ENCODE data around the gene SNX8. TPM values are rescaled to one million over a fixed set of nuclear protein-coding genes. Genes with fewer than 3 reads are reported as not detected.

SNX8 gene
- total RNA-seq, 1 experiment from 2014 or later: 40.6 TPM

DNA sequence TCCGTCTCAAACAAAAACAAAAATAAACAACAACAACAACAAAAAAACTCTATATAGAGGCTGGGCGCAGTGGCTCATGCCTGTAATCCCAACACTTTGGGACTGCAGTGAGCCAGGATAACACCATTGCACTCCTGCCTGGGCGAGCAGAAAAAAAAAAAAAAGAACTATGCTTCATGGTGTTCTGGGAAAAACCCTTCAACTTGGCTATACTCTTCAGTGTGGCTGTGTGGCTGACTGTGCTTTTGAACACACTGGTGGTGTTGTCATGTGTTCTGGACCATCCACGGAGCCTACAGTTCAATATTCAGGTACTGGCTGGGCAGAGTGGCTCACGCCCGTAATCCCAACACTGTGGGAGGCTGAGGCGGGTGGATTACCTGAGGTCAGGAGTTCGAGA lies 26.5 kb downstream of the SNX8 start:
- Histone ChIP-seq H3K23me2 (ENCODE audit: insufficient read length, low read depth, low read length, poor library complexity, severe bottlenecking) (no peaks in the 10 kb centered on the region), H3K27me3 (ENCODE audit: insufficient read depth, low read length) (no peaks in the 10 kb centered on the region), H3K9me3 (ENCODE audit: control insufficient read depth, low read depth, low read length) (no peaks in the 10 kb centered on the region), H3K27ac (ENCODE audit: insufficient read length, low read depth, low read length) (no peak overlapping the region), H2BK12ac (ENCODE audit: insufficient read length, low read depth, low read length) (no peak overlapping the region), H4K8ac (replicated peaks; ENCODE audit: insufficient read length, low read depth, low read length) (no peak overlapping the region), H3K18ac (ENCODE audit: insufficient read length, low read depth, low read length) (no peak overlapping the region), H4K20me1 (ENCODE audit: control insufficient read depth, insufficient read depth, insufficient read length) (no peaks in the 10 kb centered on the region), H3K79me2 (ENCODE audit: insufficient read depth, low read length) (no peaks in the 10 kb centered on the region; the same call in 1 of the 2 replicates), H3K9ac (ENCODE audit: extremely low read depth, insufficient read length, low read length) (no peak overlapping the region), H2BK5ac (ENCODE audit: insufficient read length, low read length) (no peak overlapping the region), H3K79me1 (ENCODE audit: insufficient read depth, low read depth, low read length, poor library complexity, severe bottlenecking) (no peaks in the 10 kb centered on the region), H3K23ac (ENCODE audit: insufficient read length, low read depth, low read length) (no peak overlapping the region), H3K4ac (ENCODE audit: low read depth, low read length) (no peak overlapping the region), H2BK20ac (ENCODE audit: low read depth, low read length, poor library complexity, severe bottlenecking) (no peak overlapping the region), H2BK120ac (ENCODE audit: low read depth, low read length, poor library complexity, severe bottlenecking) (no peak overlapping the region), H4K91ac (ENCODE audit: insufficient read length, low read depth, low read length) (no peak overlapping the region), H2AFZ (ENCODE audit: low read length) (no peak overlapping the region), H3K56ac (ENCODE audit: insufficient read length, low read depth, low read length) (no peak overlapping the region), H4K5ac (ENCODE audit: insufficient read length, low read depth, low read length) (no peak overlapping the region), H3K4me1 (ENCODE audit: insufficient read depth, low read length) (no peaks in the 10 kb centered on the region), H3T11ph (ENCODE audit: low read length) (no peak overlapping the region), H3K14ac (ENCODE audit: insufficient read depth, low read length) (no peak overlapping the region), H2BK15ac (ENCODE audit: low read depth, low read length) (no peak overlapping the region), H3K4me2 (ENCODE audit: insufficient read depth, insufficient read length, low read length) (no peak overlapping the region), H2AK5ac (ENCODE audit: insufficient read length, low read length) (no peak overlapping the region)
- Mint-ChIP-seq H3K9me3 (no peaks in the 10 kb centered on the region), H3K4me3 (no peak overlapping the region), H3K4me1 (peaks cover 2 to 6% of the 10 kb centered on the region in 2 experiments), H3K27ac (no peak overlapping the region), H3K27me3 (ENCODE audit: low read depth) (no peaks in the 10 kb centered on the region), H3K36me3 (ENCODE audit: insufficient read depth in 1 of 3, low read depth in 3 of 3) (no peaks in the 10 kb centered on the region; a peak in 3 of 7 replicates)
- no CpG with 5 or more reads among the region's 8 CpGs for WGBS (ENCODE audit: extremely low coverage, insufficient read length, low lambda C conversion rate)
- TF ChIP-seq, protein P1, sequence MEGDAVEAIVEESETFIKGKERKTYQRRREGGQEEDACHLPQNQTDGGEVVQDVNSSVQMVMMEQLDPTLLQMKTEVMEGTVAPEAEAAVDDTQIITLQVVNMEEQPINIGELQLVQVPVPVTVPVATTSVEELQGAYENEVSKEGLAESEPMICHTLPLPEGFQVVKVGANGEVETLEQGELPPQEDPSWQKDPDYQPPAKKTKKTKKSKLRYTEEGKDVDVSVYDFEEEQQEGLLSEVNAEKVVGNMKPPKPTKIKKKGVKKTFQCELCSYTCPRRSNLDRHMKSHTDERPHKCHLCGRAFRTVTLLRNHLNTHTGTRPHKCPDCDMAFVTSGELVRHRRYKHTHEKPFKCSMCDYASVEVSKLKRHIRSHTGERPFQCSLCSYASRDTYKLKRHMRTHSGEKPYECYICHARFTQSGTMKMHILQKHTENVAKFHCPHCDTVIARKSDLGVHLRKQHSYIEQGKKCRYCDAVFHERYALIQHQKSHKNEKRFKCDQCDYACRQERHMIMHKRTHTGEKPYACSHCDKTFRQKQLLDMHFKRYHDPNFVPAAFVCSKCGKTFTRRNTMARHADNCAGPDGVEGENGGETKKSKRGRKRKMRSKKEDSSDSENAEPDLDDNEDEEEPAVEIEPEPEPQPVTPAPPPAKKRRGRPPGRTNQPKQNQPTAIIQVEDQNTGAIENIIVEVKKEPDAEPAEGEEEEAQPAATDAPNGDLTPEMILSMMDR (conservative IDR thresholded peaks at IDR 0.05): no peak
- no peak for DNase-seq

Data from H9 (cell line).